Naive thymus-derived CD8-positive, alpha-beta T cell (primary cell): ENCODE results near the gene PCNX3. TPM values are rescaled to one million over a fixed set of nuclear protein-coding genes. Genes with fewer than 3 reads are reported as not detected.

Experiments used
- ATAC-seq, 2 donors: fragments of 150-1000 bp; cut with Tn5 transposase in 1 of 2; sonication (Bioruptor Pico), chemical (Tn5 transposase) in 1 of 2; 1 replicate in 1 of 2; 2 replicates in 1 of 2; pipeline ENCODE4 v1.10.0; 2021; ENCODE audit warnings: mild to moderate bottlenecking in 2 of 2, moderate library complexity in 2 of 2
- POLR2A ChIA-PET: fragments of 350-600 bp; sonication (Branson Sonifier 250); formaldehyde crosslinking; loops from one replicate; lab custom pipeline; 2021; ENCODE audit warnings: antibody characterized with exemption; lab: Charles Lee
- DNase-seq, 10 donors: peaks; one replicate each; pipeline versions ENCODE4 v3.0.0 to v3.0.0-alpha.2; 2020 to 2022
- H3K27ac Mint-ChIP-seq, 10 donors: one replicate each; pipeline ENCODE4 v1.8.0; 2020 to 2022; ENCODE audit warnings: mild to moderate bottlenecking in 10 of 10, mixed read lengths in 10 of 10, moderate library complexity in 4 of 10, inconsistent platforms in 1 of 10
- H3K27me3 Mint-ChIP-seq, 5 donors: one replicate each; pipeline ENCODE4 v1.8.0; 2021 to 2022; ENCODE audit warnings: mixed read lengths in 5 of 5
- H3K36me3 Mint-ChIP-seq, 3 donors: one replicate each; pipeline ENCODE4 v1.8.0; 2020 to 2022; ENCODE audit warnings: mixed read lengths in 3 of 3, mild to moderate bottlenecking in 2 of 3, inconsistent platforms in 1 of 3
- H3K4me1 Mint-ChIP-seq, 4 donors: one replicate each; pipeline ENCODE4 v1.8.0; 2021 to 2022; ENCODE audit warnings: mixed read lengths in 4 of 4
- H3K4me3 Mint-ChIP-seq, 10 donors: one replicate each; pipeline ENCODE4 v1.8.0; 2020 to 2022; ENCODE audit warnings: mild to moderate bottlenecking in 10 of 10, mixed read lengths in 10 of 10, moderate library complexity in 6 of 10, inconsistent platforms in 1 of 10
- H3K9me3 Mint-ChIP-seq, 9 donors: one replicate each; pipeline ENCODE4 v1.8.0; 2020 to 2022; ENCODE audit warnings: mixed read lengths in 9 of 9, mild to moderate bottlenecking in 3 of 9, inconsistent platforms in 1 of 9, moderate library complexity in 1 of 9
- polyA plus RNA-seq, 3 donors: library from polyadenylated mRNA; unstranded; fragments of 300-500 nt; fragmentation: Illumina TruSeq; gene quantifications; one replicate each; pipeline ENCODE4 v1.2.3, GENCODE V29; 2021
- total RNA-seq, 8 experiments: library from RNA in 2 of 8; stranded (reverse) in 2 of 8; gene quantifications; one replicate each; pipeline ENCODE4 v1.2.3 and lab custom pipeline; 2021 to 2026

PCNX3 gene
- total and polyA plus RNA-seq, 5 experiments from 2014 or later = 0.96 to 64.2 (median 6.5) TPM

- Mint-ChIP-seq H3K4me1 (peaks cover 19 to 50% (median 45%) of the 10 kb centered on the region in 4 donors), H3K27me3 (peaks cover 0 to 2% (median 0%) of the 10 kb centered on the region in 5 donors), H3K27ac (peak overlapping the region; percentile 88 to 99 (median 97)), H3K9me3 (no peaks in the 10 kb centered on the region), H3K36me3 (peaks cover 0 to 30% (median 3%) of the 10 kb centered on the region in 3 donors), H3K4me3 (peak overlapping the region; percentile 94 to 99 (median 96))
- ATAC-seq = peak in 1 of 2 donors; percentile 1
- peak in 1 of 10 donors; percentile 51 for DNase-seq
- POLR2A ChIA-PET = interaction anchor here (0.6 to 38.5 kb wide), 29 partner anchors 10 to 652 kb away, joined by 3 to 1068 read pairs (median 7); partner anchors contain the start of genes BANF1, CCDC85B, EHBP1L1 and EIF1AD
Observed at GRCh38 chr11:65615950-65616574, 486 bp downstream of the PCNX3 start.

DNA sequence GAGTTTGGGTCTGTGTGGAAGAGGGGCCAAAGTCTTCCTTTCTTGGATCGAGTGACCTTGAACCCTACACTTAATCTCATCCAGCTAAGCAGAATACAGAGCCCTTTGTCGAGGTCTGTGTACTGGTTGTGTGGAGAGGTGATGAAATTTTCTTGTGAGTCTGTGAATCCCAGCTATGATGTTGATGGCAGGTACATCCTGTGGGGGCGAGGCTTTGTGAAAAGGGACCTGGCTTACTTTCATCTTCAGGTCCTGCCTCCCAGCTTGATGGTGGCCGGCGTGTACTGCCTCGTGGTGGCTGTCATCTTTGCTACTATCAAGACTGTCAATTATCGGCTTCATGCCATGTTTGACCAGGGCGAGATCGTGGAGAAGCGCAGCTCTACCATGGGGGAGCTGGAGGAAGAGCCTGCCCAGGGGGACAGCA is 1.0 kb downstream of the PCNX3 start:
- ATAC-seq (no peak), DNase-seq (no peak)
- POLR2A ChIA-PET = interaction anchor here (1.1 to 38.5 kb wide), 5 partner anchors 10 to 118 kb away, joined by 3 to 1068 read pairs (median 7); partner anchors contain the start of genes MALAT1, RELA and SIPA1
- Mint-ChIP-seq H3K36me3 (peaks cover 0 to 28% (median 3%) of the 10 kb centered on the region in 3 donors), H3K4me3 (peak overlapping the region; percentile 88 to 97 (median 95)), H3K27me3 (peaks cover 0 to 2% (median 0%) of the 10 kb centered on the region in 5 donors), H3K27ac (peak overlapping the region; percentile 83 to 97 (median 92)), H3K9me3 (no peaks in the 10 kb centered on the region), H3K4me1 (peaks cover 18 to 47% (median 40%) of the 10 kb centered on the region in 4 donors)

- Mint-ChIP-seq H3K27me3 (peaks cover 0 to 2% (median 0%) of the 10 kb centered on the region in 5 donors), H3K9me3 (no peaks in the 10 kb centered on the region), H3K27ac (peak overlapping the region in 8 of 10 donors; percentile 83 to 96 (median 92)), H3K4me1 (peaks cover 16 to 45% (median 34%) of the 10 kb centered on the region in 4 donors), H3K36me3 (peaks cover 0 to 34% (median 3%) of the 10 kb centered on the region in 3 donors), H3K4me3 (peak overlapping the region; percentile 88 to 97 (median 95))
- no peak for ATAC-seq
- DNase-seq = no peak
- POLR2A ChIA-PET = interaction anchor here (0.5 to 38.5 kb wide), 5 partner anchors 9 to 1346 kb away, joined by 3 to 1068 read pairs (median 4); partner anchors contain the start of genes MALAT1, RELA and SIPA1
Observed at GRCh38 chr11:65617136-65617850, 1.7 kb downstream of the PCNX3 start.

DNA sequence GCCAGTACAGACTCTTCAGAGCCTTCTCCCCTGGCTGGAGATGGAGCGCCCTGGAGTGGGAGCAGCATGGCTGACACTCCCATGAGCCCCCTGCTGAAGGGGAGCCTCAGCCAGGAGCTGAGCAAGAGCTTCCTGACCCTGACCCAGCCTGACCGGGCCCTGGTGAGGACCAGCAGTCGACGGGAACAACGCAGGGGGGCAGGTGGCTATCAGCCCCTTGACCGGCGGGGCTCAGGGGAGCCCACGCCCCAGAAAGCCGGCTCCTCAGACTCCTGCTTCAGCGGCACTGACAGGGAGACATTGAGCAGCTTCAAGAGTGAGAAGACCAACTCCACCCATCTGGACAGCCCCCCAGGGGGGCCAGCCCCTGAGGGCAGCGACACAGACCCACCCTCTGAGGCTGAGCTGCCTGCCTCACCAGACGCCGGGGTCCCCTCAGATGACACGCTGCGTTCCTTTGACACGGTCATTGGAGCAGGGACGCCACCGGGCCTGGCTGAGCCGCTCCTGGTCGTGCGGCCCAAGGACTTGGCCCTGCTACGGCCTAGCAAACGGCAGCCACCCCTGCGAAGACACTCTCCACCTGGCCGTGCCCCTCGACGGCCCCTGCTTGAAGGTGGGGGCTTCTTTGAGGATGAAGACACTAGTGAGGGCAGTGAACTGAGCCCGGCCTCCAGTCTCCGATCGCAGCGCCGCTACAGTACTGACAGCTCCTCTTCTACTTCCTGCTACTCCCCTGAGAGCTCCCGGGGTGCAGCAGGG is 2.6 kb downstream of the PCNX3 start:
- POLR2A ChIA-PET = interaction anchor here (0.5 to 38.5 kb wide), 4 partner anchors 34 to 1347 kb away, joined by 3 to 1068 read pairs (median 4); partner anchors contain the start of genes MALAT1, RELA and SIPA1
- DNase-seq (no peak), ATAC-seq (no peak)
- Mint-ChIP-seq H3K4me1 (peaks cover 16 to 36% (median 28%) of the 10 kb centered on the region in 4 donors), H3K4me3 (peak overlapping the region in 3 of 10 donors; percentile 48 to 97 (median 94)), H3K27ac (no peak overlapping the region), H3K36me3 (peaks cover 0 to 43% (median 3%) of the 10 kb centered on the region in 3 donors), H3K9me3 (no peaks in the 10 kb centered on the region), H3K27me3 (peaks cover 0 to 2% (median 0%) of the 10 kb centered on the region in 5 donors)

- Mint-ChIP-seq H3K9me3 (no peaks in the 10 kb centered on the region), H3K4me1 (peaks cover 15 to 36% (median 26%) of the 10 kb centered on the region in 4 donors), H3K27ac (peak overlapping the region in 3 of 10 donors; percentile 13 to 81 (median 43)), H3K27me3 (peaks cover 0 to 2% (median 0%) of the 10 kb centered on the region in 5 donors), H3K36me3 (peaks cover 0 to 43% (median 3%) of the 10 kb centered on the region in 3 donors), H3K4me3 (peak overlapping the region in 3 of 10 donors; percentile 28 to 60 (median 60))
- ATAC-seq (no peak), DNase-seq (no peak)
- POLR2A ChIA-PET = interaction anchor here (38.5 kb wide), 1 partner anchor 33 kb away, joined by 1068 read pairs; the partner anchor contains the start of genes RELA and SIPA1
Observed at GRCh38 chr11:65618763-65619162, 3.2 kb downstream of the PCNX3 start.

- H3K36me3 Mint-ChIP-seq = peaks cover 0 to 46% (median 3%) of the 10 kb centered on the region in 3 donors
- POLR2A ChIA-PET = interaction anchor here (1.0 to 38.5 kb wide), 2 partner anchors 33 to 157 kb away, joined by 3 to 1068 read pairs; partner anchors contain the start of genes RELA and SIPA1
- H3K4me3 Mint-ChIP-seq = peak overlapping the region in 2 of 10 donors; percentile 60
- H3K4me1 Mint-ChIP-seq = peaks cover 13 to 38% (median 25%) of the 10 kb centered on the region in 4 donors
- no peak for DNase-seq
- H3K27ac Mint-ChIP-seq = peak overlapping the region in 5 of 10 donors; percentile 13 to 79 (median 27)
- H3K27me3 Mint-ChIP-seq = peaks cover 0 to 2% (median 0%) of the 10 kb centered on the region in 5 donors
- no peaks in the 10 kb centered on the region for H3K9me3 Mint-ChIP-seq
- ATAC-seq = no peak
Observed at GRCh38 chr11:65619281-65619928, 3.8 kb downstream of the PCNX3 start.

DNA sequence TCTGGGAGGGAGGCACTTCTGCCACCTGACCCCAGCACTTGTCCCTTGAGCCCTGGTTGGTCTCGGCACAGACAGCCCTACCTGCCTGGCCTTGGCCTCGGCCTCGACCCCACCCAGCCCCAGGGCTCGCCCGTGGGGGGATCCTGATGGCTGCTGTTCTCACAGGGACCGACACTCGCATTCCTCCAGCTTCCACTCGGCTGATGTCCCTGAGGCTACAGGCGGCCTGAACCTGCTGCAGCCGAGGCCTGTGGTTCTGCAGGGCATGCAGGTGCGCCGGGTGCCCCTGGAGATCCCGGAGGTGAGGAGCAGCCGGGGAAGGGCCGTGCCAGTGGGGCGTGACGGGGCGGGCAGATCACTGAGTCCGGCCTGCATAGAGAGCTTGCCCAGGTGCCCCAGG is 5.1 kb downstream of the PCNX3 start:
- H3K9me3 Mint-ChIP-seq = no peaks in the 10 kb centered on the region
- no peak overlapping the region for H3K27ac Mint-ChIP-seq
- DNase-seq (no peak), ATAC-seq (no peak)
- H3K27me3 Mint-ChIP-seq = no peaks in the 10 kb centered on the region
- no peak overlapping the region for H3K4me3 Mint-ChIP-seq
- H3K4me1 Mint-ChIP-seq = peaks cover 13 to 38% (median 22%) of the 10 kb centered on the region in 4 donors
- H3K36me3 Mint-ChIP-seq = peaks cover 0 to 53% (median 3%) of the 10 kb centered on the region in 3 donors
- POLR2A ChIA-PET = interaction anchor here (0.7 to 38.5 kb wide), 2 partner anchors 31 to 150 kb away, joined by 3 to 1068 read pairs; partner anchors contain the start of genes RELA and SIPA1

- no peak for ATAC-seq
- H3K4me3 Mint-ChIP-seq = no peak overlapping the region
- DNase-seq = no peak
- H3K27me3 Mint-ChIP-seq = no peaks in the 10 kb centered on the region
- peaks cover 0 to 60% (median 5%) of the 10 kb centered on the region in 3 donors for H3K36me3 Mint-ChIP-seq
- no peaks in the 10 kb centered on the region for H3K9me3 Mint-ChIP-seq
- peaks cover 15 to 43% (median 25%) of the 10 kb centered on the region in 4 donors for H3K4me1 Mint-ChIP-seq
- POLR2A ChIA-PET = interaction anchor here (38.5 kb wide), 1 partner anchor 31 kb away, joined by 1068 read pairs; the partner anchor contains the start of genes RELA and SIPA1
- H3K27ac Mint-ChIP-seq = peak overlapping the region in 1 of 10 donors; percentile 38
Observed at GRCh38 chr11:65621460-65621859, 5.9 kb downstream of the PCNX3 start.

- no peak overlapping the region for H3K4me3 Mint-ChIP-seq
- ATAC-seq = no peak
- H3K27me3 Mint-ChIP-seq = no peaks in the 10 kb centered on the region
- H3K36me3 Mint-ChIP-seq = peaks cover 0 to 61% (median 5%) of the 10 kb centered on the region in 3 donors
- no peak for DNase-seq
- H3K4me1 Mint-ChIP-seq = peaks cover 10 to 40% (median 20%) of the 10 kb centered on the region in 4 donors
- H3K27ac Mint-ChIP-seq = no peak overlapping the region
- POLR2A ChIA-PET = interaction anchor here (38.5 kb wide), 1 partner anchor 30 kb away, joined by 1068 read pairs; the partner anchor contains the start of genes RELA and SIPA1
- no peaks in the 10 kb centered on the region for H3K9me3 Mint-ChIP-seq
Observed at GRCh38 chr11:65622011-65622410, 6.4 kb downstream of the PCNX3 start.

DNA sequence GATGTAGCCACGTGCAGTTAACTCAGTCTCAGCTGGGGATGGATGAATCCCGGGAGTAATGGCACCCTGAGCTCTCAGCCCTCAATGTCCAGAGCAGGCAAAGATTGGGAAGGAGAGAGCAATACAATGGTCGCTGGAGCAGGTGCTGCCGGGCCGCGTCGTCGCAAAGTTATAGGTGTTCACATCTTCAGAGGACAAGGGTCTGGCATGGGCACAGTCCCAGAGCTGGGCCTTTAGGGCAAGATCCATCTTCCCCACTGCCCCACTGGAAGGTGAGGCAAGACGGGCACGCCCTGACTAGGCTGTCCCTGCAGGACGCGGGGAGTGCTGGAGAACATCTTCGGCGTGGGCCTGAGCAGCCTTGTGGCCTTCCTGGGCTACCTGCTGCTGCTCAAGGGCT is 7.6 kb downstream of the PCNX3 start:
- ATAC-seq = no peak
- Mint-ChIP-seq H3K4me1 (peaks cover 10 to 37% (median 14%) of the 10 kb centered on the region in 4 donors), H3K27ac (peak overlapping the region in 6 of 10 donors; percentile 10 to 65 (median 42)), H3K9me3 (no peaks in the 10 kb centered on the region), H3K27me3 (no peaks in the 10 kb centered on the region), H3K4me3 (no peak overlapping the region), H3K36me3 (peaks cover 0 to 56% (median 5%) of the 10 kb centered on the region in 3 donors)
- no peak for DNase-seq
- POLR2A ChIA-PET = interaction anchor here (0.6 to 38.5 kb wide), 3 partner anchors 29 to 275 kb away, joined by 3 to 1068 read pairs (median 3); partner anchors contain the start of genes RELA and SIPA1
